ENCODE data around the gene DNMT1.
"Not testable (repeated sequence)": the region's sequence is repeated elsewhere in the genome, so short reads cannot be mapped to it uniquely, and the experiment has no call there.

DNMT1 gene

GRCh38 chr19:10207026-10207425, 12.3 kb upstream of the DNMT1 start:
- no peak for DNase-seq (ENCODE audit: low read depth)
- no peak for TF ChIP-seq CTCF (IDR thresholded peaks at IDR 0.05; ENCODE audit: control insufficient read depth, extremely low read depth, insufficient read depth)
- H3K4me3 ChIP-seq (ENCODE audit: low read depth, low read length) = no peak overlapping the region

- no peak for DNase-seq (ENCODE audit: low read depth)
- no peak overlapping the region for H3K4me3 ChIP-seq (ENCODE audit: low read depth, low read length)
- no peak for TF ChIP-seq CTCF (IDR thresholded peaks at IDR 0.05; ENCODE audit: control insufficient read depth, extremely low read depth, insufficient read depth)
Measured at GRCh38 chr19:10206226-10206885, 11.6 kb upstream of the DNMT1 start.

DNA sequence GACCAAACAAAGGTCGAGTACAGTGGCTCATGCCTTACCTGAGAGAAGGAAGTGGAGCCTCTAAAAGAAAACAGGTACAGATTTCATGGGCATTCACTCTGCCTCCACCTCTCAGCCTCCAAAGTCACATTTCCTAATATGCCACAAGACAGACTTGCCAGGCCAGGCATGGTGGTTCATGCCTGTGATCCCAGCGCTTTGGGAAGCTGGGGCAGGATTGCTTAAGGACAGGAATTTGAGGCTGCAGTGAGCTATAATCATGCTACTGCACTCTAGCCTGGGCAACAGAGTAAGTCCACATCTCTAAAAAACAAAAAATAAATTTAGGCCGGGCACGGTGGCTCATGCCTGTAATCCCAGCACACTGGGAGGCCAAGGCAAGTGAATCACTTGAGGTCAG, 10.9 kb upstream of the DNMT1 start:
- DNase-seq (ENCODE audit: low read depth) = no peak

GRCh38 chr19:10203686-10204085, 8.9 kb upstream of the DNMT1 start:
- TF ChIP-seq CTCF (IDR thresholded peaks at IDR 0.05; ENCODE audit: control insufficient read depth, extremely low read depth, insufficient read depth) = no peak
- DNase-seq (ENCODE audit: low read depth) = no peak
- no peak overlapping the region for H3K4me3 ChIP-seq (ENCODE audit: low read depth, low read length)

More for the DNA sequence above, 10.9 kb upstream of the DNMT1 start:
- TF ChIP-seq CTCF (IDR thresholded peaks at IDR 0.05; ENCODE audit: control insufficient read depth, extremely low read depth, insufficient read depth) = no peak
- H3K4me3 ChIP-seq (ENCODE audit: low read depth, low read length) = no peak overlapping the region

DNA sequence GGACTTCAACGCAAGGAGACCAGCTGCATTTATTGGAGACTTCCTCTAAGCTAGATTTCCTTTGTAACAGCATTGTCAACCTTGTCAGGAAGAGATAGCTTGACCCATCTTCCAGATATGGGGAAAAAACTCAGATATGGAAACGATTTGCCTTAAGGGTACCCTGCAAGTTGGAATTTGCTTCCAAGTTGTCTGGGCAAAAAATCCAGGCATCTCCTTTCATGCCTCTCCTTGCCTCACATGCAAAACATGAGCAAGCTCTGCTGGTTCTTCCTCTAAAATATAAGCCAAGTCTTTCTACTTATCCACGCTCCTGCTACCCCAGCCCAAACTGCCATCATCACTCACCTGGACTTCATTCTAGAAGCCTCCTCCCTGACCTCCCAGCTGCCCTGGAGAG, 6.4 kb upstream of the DNMT1 start:
- DNase-seq (ENCODE audit: low read depth) = no peak

GRCh38 chr19:10200101-10200500, 5.3 kb upstream of the DNMT1 start:
- DNase-seq (ENCODE audit: low read depth); H3K4me3 ChIP-seq (ENCODE audit: low read depth, low read length): not testable (repeated sequence)

More for the DNA sequence above, 6.4 kb upstream of the DNMT1 start:
- no peak for TF ChIP-seq CTCF (IDR thresholded peaks at IDR 0.05; ENCODE audit: control insufficient read depth, extremely low read depth, insufficient read depth)
- H3K4me3 ChIP-seq (ENCODE audit: low read depth, low read length) = no peak overlapping the region

DNA sequence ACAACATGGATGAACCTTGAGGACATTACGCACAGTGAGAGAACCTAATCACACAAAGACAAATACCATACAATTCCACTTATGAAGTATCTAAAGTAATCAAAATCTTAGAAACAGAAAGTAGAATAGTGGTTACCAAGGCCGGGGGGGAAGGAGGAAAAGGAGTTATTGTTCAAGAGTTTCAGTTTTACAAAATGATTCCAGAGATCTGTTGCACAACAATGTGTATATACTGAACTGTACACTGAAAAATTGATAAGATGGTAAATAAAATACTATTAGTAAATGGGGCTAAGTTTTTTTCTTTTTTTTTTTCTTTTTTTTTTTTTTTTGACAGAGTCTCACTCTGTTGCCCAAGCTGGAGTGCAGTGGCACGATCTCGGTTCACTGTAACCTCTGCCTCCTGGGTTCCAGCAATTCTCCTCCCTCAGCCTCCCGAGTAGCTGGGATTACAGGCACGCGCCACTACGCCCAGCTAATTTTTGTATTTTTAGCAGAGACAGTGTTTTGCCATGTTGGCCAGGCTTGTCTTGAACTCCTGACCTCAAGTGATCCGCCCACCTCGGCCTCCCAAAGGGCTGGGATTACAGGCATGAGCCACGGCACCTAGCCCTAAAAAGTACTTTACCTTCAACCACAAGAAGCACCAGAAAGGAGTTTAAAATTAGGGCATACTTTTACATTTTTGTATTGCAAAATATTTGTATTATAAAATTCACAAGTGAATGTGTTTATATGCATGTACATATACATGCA, 4.3 kb upstream of the DNMT1 start:
- DNase-seq (ENCODE audit: low read depth); H3K4me3 ChIP-seq (ENCODE audit: low read depth, low read length): not testable (repeated sequence)

- peak overlapping the region; percentile 64 for H3K4me3 ChIP-seq (ENCODE audit: low read depth, low read length)
- no peak for DNase-seq (ENCODE audit: low read depth)
- TF ChIP-seq CTCF (IDR thresholded peaks at IDR 0.05; ENCODE audit: control insufficient read depth, extremely low read depth, insufficient read depth) = no peak
Measured at GRCh38 chr19:10195199-10195519, 406 bp upstream of the DNMT1 start.
